Mucosa of gallbladder (tissue), 1 donor: ENCODE results near the gene CYP2B6. TPM values are rescaled to one million over a fixed set of nuclear protein-coding genes. Genes with fewer than 3 reads are reported as not detected.
"Not testable (repeated sequence)": the region's sequence is repeated elsewhere in the genome, so short reads cannot be mapped to it uniquely, and the experiment has no call there.

Source experiments
- DNase-seq: peaks from one replicate; pipeline ENCODE4 v3.0.0-alpha.2; 2020; ENCODE audit warnings: low spot score
- total RNA-seq: library from RNA; stranded (reverse); gene quantifications from one replicate; pipeline ENCODE4 v1.2.1, GENCODE V29; 2021
- donor health status: DM: no; HTN: no; CAD: no.

The CYP2B6 gene
- total RNA-seq, 1 donor from 2014 or later: 16.4 TPM

DNA sequence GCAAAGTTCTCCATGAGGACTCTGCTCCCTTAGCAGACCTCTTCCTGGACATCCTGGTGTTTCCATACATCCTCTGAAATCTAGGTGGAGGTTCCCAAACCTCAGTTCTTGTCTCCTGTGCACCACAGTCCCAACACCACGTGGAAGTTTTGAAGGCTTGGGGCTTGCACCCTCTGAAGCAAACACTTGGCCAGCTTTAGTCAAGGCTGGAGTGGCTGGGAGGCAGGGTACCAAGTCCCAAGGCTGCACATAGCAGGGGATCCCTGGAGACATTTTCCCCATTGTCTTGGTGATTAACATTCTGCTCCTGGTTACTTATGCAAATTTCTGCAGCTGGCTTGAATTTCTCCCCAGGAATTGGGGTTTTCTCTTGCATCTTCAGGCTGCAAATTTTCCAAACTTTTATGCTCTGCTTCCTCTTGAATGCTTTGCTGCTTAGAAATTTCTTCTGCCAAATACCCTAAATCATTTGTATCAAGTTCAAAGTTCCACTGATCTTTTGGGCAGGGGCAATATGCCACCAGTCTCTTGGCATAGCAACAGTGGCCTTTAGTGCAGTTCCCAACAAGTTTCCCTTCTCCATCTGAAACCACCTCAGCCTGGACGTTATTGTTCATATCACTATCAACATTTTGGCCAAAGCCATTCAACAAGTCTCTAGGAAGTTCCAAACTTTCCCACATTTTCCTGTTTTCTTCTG, 10.2 kb upstream of the CYP2B6 start:
- DNase-seq: not testable (repeated sequence)

DNA sequence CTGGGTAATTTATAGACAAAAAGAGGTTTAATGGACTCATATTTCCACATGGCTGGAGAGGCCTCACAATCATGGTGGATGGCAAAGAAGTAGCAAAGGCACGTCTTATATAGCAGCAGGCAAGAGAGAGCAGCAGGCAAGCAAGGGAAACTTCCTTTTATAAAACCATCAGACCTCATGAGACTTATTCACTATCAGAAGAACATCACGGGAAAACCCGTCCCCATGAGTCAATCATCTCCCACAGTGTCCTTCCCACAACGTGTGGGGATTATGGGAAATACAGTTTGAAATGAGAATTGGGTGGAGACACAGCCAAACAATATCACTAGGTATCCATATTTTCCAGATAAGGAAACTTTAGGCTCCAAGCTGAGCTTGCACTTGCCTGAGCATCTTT, 9.5 kb upstream of the CYP2B6 start:
- no peak for DNase-seq

DNA sequence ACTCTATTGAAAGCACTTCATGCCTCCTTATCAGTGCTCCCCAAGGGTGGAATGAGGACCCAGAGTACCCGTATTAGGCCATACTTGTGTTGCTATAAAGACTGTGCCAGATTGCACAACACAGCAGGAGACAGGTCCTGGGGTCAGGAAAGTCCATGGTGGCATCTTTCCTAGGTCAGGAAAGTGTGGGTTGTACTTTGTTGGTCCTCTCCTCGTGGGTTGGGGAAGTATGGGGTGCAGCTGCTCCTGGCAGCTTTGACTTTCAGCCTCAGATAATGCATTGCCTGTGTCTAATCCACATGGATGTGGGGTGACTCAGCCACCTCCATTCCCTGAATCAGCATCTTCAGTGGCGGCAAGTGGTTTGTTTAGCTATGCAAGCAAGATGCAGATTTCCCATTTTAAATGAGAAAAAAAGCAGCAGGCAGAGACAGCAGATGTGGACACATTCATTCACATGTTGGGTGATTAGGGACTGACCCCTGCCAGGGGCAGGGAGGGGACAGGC, 8.4 kb upstream of the CYP2B6 start:
- DNase-seq: no peak

DNA sequence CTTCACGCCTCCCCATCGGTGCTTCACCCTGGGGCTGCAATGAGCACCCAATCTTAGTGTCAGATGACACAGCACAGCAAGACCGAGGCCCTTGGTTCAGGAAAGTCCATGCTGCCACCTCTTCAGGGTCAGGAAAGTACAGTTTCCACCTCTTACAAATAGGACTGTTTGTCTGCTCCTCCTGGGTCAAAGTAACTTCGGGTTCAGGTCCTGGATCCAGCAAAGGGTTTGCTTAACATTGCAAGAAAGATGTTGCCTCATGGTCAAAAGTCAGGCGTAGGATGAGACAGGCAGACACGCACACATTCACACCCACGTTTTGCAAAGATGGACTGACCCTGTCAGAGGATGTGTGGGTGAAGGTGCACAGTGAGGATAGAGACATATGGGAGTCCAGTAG, 1.6 kb upstream of the CYP2B6 start:
- no peak for DNase-seq

DNA sequence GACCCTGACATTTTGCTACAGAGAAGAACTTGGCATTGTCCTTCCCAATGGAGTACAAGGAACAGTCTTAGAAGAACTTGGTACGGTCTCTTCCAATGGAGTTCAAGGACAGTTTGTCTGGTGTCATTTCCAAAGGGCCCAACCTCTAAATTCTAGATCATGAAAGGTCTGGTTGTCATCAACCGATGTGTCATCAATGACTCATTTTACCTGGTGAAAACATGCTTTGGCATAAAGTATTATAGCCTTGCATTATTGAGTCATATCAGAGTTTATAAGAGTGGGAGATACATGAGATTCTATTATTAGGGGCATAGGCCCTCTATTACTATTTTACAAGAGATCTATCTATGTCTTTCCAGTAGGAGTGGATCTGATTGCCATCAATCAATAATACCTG, 4.3 kb downstream of the CYP2B6 start:
- DNase-seq: no peak

DNA sequence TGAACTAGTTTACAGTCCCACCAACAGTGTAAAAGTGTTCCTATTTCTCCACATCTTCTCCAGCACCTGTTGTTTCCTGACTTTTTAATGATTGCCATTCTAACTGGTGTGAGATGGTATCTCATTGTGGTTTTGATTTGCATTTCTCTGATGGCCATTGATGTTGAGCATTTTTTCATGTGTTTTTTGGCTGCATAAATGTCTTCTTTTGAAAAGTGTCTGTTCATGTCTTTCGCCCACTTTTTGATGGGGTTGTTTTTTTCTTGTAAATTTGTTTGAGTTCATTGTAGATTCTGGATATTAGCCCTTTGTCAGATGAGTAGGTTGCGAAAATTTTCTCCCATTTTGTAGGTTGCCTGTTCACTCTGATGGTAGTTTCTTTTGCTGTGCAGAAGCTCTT, 7.9 kb downstream of the CYP2B6 start:
- not testable (repeated sequence) for DNase-seq

DNA sequence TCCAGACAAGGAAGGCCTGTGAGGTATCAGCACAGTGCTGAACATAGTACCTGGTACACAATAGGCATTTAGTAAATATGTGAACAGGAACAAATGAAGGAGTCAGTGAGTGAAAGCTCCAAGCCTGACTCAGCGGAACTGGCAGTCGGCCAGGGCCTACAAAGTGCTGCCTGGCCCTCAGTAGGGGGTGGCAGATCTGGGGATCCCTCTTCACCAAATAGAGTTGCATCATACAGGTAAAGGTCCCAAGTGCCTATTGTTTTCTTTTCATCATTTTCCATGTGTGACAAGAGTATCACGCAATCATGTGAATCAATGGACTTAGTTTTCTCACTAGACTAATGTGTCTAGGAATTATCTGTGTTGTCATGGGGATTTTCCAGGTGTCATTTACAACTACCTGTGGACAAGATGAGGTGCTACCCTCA, 9.2 kb downstream of the CYP2B6 start:
- DNase-seq: peak; percentile 93

DNA sequence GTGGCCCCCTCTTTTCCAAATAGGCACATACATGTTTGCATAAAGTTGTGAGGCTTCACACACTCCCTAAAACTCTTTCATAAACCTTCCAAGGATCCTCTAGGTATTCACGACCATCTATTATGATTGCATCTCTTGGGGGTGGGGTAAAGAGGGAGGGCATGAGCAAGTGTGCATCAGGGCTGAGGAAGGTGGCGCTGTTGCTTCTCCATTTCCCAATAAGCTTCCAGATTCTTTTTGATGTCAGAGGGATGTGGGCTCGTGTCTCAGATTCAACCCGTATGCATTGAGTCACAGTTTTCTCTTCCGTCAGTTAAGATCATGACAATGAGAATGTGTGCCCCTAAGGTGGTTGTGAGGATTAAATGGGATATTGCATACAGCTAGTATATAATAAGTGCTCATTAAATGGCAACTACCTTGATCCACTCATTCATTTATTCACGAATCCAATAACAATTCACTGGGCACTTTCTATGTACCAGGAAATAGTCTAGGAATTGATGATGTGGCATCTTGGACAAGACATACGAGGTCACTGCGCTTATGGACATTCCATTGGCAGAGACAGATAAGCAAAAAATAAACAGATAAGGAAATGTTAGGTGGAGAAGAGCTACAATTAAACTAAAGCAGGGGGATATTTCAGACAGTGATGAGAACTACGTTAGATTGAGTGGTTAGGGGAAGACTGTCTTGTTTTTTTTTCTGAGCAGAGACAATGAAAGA, 10.3 kb downstream of the CYP2B6 start:
- DNase-seq: no peak

DNA sequence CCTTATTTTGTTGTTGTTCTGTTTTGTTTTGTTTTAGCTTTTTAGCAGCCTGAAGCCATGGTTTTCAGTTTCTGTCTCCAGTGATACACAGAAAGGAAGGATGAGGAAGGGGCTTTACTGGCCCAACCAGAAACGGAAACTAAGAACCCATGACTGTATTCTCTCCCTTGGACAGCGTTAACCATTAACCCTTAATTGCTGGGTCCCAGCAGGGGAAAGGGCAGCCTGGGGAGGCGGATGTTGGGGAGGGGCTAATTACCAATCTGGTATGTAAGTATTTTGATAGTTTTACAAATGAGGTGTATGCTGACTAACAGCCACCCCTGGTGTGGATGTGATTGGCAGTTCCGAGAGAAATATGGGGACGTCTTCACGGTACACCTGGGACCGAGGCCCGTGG, 12.6 kb downstream of the CYP2B6 start:
- DNase-seq: not testable (repeated sequence)

DNA sequence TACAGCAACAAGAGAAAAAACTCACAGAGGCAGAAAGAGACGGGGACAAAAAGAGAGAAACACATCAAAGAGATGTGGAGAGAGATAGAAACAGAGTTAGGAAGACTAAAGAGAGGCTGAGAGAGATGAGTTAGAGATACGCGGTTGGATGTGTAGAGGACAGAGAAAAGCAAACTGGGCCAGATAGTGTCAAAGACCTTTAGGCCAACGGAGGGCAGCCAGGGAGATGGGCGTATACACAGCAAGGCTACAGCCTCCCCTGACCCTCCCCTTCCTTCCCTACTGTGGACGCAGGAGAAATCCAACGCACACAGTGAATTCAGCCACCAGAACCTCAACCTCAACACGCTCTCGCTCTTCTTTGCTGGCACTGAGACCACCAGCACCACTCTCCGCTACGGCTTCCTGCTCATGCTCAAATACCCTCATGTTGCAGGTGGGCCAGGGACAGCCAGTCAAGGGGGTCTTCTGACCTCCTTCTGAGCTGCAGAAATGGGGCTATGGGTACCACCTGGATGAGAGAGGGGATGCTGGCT, 18.7 kb downstream of the CYP2B6 start:
- no peak for DNase-seq

DNA sequence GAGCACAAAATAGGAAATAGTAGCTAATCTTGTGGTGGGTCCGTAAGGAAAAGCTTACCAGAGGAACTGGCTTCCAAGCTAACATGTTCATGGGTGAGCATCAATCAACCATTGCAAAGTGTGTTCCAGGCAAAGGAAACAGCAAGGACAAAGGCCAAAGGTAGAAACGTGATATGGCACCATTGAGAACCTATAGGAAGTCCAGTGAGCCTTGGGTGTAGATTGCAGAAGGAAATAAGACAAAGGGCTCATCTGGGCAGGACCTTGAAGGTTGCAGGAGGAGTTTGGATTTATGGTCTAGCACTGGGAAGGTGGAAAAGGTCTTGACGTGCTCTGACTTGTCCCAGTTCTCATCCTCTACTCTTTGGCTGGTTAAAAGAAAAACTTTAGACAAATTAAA, 22.3 kb downstream of the CYP2B6 start:
- no peak for DNase-seq

DNA sequence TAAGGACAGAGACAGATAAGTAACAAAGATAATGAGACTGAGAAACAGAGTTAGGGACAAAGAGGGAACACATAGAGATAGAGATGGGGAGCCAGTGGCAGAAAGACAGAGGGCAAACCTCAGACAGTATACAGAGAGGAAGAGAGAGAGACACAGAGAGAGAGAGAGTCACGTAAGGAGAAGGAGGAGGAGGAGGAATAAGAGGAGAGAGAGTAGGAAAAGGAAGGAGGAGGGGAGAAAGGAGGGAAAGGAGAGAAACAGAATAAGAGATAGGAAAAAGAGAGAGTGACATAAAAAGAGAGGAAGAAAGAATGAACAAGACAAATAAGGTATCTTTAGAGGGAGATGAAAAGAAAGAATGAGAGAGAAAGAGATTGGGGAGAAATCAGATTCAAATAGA, 23.6 kb downstream of the CYP2B6 start:
- no peak for DNase-seq

DNA sequence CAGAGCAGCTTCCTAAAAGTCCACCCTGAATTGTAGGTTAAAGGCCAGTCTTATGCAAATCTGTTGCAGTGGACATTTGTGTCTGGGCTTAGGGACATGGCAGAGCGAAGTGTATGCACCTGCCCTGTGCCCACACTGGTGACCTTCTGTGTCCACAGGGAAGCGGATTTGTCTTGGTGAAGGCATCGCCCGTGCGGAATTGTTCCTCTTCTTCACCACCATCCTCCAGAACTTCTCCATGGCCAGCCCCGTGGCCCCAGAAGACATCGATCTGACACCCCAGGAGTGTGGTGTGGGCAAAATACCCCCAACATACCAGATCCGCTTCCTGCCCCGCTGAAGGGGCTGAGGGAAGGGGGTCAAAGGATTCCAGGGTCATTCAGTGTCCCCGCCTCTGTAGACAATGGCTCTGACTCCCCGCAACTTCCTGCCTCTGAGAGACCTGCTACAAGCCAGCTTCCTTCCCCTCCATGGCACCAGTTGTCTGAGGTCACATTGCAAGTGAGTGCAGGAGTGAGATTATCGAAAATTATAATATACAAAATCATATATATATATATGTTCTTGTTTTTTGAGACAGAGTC, 25.5 kb downstream of the CYP2B6 start:
- no peak for DNase-seq

DNA sequence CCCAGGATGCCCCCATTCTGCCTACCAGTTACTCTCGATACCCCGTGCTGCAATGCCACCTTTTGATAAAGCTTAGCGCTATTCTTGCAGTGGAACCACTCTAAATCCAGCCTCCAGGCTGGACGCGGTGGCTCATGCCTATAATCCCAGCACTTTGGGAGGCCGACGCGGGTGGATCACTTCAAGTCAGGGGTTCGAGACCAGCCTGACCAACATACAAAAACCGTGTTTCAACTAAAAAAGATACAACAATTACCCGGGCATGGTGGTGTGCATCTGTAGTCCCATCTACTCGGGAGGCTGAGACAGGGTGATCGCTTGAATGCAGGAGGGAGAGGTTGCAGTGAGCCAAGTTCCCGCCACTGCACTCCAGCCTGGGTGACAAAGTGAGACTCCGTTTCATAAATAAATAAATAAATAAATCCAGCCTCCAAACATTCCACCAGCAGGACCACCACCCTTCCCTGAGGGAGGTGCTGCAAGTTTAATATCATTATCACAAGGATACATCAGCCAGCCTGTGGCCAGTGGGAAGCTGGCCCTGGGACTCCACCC, 27.7 kb downstream of the CYP2B6 start:
- DNase-seq: no peak

DNA sequence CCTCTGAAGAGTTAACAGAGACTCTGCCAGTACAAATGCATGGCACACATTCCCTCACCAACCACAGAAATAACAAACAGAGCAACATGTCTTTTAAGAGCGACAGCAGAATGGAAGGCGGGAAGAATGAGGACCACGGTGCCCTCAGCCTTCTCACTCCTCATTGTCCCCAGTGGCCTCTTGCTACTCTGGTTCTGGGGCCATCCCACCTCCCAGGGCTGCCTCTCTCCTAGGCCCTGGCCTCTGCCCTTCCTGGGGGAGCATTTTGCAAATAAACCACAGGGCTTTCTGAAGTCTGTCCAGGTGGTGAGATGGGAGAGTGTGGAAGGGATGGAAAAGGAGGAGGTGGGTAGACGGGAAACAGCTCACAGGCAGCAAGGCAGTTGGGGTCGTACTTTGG, 28.3 kb downstream of the CYP2B6 start:
- no peak for DNase-seq

DNA sequence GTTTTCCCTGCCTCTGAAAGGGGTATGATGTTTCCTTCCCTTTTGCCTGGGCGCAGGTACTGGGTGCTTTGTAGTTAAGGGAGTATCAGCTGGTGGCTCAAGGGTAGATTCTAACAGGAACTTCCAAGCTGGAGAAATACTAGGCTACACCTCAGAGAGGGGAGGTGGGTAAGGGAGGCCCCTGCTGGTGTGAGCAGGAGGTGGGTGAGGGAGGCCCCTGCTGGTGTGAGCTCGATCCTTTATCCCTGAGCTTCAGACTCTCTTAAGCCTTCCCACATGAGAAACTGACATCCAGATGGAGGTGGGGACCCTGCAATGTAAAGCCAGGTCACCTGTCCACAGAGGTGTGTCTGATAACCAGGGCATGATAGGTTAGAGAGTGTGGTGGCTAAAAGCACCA, 32.1 kb downstream of the CYP2B6 start:
- no peak for DNase-seq

DNA sequence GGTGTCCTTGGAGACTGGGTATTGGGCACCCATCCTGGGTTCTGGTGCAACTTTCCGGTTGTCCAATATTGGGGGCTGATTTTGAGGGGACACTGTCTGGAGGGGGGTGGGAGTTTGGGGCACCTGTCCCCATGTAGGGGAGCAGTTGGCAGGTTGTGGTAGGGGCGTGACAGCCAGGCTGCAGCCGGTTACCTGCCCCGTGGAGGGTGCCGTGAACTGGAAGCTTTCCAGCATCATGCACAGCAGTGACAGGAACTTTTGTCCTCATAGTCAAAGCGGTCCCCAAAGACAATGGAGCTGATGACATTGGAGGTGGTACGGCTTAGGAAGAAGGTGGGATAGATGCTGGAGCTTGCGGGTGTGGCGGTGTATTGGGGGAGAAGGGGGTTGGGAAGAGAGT, 34.3 kb downstream of the CYP2B6 start:
- no peak for DNase-seq

DNA sequence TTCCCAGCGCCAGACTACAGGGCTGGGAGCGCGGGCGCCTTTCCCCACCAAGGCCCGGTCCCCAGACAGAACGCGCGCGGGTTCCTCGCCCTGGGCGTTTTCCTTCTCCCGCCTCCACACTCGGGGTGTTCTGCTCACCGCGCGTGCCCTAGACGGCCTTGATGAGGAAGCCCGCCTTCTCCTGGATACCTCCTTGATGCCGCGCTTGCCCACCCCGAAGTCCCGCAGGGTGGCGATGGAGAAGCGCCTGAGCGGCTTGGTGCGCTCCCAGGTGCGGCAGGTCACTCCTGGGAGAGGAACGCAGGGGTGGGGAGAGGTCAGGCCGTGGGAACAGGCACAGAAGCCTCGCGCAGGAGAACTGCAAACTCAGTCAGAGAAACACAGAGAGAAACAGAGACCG, 34.8 kb downstream of the CYP2B6 start:
- DNase-seq: no peak

DNA sequence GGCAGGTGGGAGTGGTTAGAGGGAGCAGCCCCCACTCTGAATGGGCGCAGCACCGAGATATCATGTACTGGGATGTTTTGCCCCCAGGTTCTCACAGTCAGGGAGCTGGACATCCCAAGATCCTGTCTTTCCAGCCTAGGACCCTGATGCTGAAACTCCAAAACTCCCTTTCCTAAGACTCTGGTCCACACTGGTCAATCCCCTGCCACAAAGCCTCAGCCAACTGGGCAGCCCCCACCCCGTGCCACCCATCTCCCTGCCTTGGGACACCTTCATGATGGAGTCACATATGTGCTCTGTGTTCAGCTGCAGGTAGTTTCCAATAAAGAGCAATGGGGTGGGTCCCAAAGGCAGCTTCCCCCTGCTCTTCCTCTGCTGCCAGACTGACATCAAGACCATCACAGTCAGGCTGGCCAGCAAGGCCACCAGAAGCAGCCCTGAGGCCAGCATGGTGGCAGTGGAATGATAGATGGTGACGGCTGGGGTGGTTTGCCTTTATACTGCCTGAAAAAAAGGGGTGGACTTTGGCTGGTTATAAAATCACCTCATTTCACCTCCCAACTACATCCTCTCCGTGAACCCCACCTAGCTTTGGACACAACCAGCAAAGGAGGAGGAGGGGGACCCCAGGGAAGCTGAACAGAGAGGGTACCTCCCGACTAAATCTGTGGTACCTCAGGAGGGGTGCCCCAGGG, 36.3 kb downstream of the CYP2B6 start:
- no peak for DNase-seq

DNA sequence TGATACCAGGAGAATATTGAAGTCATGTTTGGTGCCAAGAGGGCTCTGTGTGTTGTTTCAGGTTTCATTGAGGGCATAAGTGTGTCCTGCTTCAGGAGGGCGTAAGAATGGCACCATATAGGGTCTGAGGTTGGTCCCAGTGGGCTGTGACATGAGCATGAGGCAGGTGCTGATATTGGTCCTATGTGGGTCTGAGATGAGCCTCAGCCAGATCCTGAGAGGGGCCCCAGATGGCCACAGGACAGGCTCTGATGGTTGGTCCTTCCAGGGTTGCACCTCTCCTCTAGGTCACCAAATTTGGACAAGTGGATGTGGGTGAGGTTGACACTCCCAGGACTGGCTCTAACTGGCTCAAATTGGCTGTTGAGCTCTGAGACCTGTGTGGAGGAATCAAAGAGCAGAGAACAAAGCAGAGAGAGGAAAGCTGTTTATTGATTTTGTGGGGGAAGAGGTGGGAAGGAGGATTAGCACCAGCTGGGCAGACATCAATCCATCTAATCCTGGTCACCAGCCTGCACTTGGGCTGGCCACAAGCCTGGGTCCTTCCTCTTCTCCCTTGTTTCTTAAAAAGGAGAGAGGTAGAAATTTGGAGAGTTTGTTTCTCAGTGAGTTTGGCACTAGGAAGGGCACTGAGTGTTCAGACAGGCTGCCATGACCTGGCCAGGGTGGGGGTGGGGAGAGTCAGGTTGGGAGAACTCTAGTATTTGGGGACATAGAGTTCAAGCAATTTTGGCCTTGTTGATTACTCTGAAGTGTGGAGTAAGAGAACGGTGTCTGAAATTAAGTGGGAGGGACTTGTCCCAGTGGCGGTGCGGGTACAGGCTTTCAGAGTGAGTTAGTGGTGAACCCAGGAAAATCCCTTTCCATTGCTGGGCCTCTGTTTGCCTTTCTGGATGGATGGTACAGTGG, 38.7 kb downstream of the CYP2B6 start:
- peak; percentile 16 for DNase-seq

DNA sequence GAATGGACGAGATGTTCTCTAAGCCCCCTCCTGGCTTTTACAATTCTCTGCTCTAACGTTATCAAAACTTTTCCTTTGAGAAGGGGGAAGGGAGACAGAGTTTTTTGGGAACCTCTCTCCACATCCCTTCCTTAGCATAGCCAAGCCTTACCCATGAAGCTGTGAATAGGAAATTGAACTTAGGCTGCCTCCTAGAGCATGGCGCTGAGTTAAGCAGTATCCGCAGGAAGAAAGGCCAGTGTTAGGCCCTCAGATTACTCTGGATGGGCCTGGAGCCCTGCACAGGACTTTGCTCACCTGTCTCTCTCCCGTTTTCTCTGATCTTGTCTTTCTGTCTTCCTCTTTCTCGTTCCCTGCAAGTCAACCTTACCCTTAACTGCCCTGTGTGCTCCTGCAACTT, 39.6 kb downstream of the CYP2B6 start:
- no peak for DNase-seq
